Keratinocyte (primary cell): ENCODE results near the gene TBC1D4. TPM values are rescaled to one million over a fixed set of nuclear protein-coding genes. Genes with fewer than 3 reads are reported as not detected.

Source experiments
- DNase-seq: peaks from one replicate; pipeline ENCODE4 v3.0.0-alpha.2; 2011; ENCODE audit warnings: low read depth, missing footprints, low spot score
- FAIRE-seq: peaks from 2 replicates; lab custom pipeline; 2011; peaks lifted over from hg19 to GRCh38; lab: Jason Lieb, UNC
- H2AFZ ChIP-seq: 2 replicates; pipeline ENCODE4 v1.6.0; 2012; ENCODE audit warnings: low read length, control low read depth, inconsistent platforms; ENCODE audit not compliant: control insufficient read depth
- H3K27ac ChIP-seq: 2 replicates; pipeline ENCODE4 v1.5.1; 2011; ENCODE audit warnings: low read length; ENCODE audit not compliant: control insufficient read depth, insufficient read depth
- H3K27me3 ChIP-seq: 3 replicates; pipeline ENCODE4 v1.6.0; 2011; ENCODE audit warnings: low read length; ENCODE audit not compliant: control insufficient read depth, insufficient read depth; ENCODE audit errors: extremely low read depth
- H3K36me3 ChIP-seq, 2 experiments: 2 replicates in 1 of 2; 3 replicates in 1 of 2; pipeline ENCODE4 v1.5.1; 2011; ENCODE audit warnings: low read length in 2 of 2, mild to moderate bottlenecking in 1 of 2; ENCODE audit not compliant: control insufficient read depth in 2 of 2, insufficient read depth in 2 of 2; ENCODE audit errors: extremely low read depth in 1 of 2
- H3K4me1 ChIP-seq: 3 replicates; pipeline ENCODE4 v1.5.1; 2011; ENCODE audit warnings: low read length; ENCODE audit not compliant: control insufficient read depth, insufficient read depth; ENCODE audit errors: extremely low read depth
- H3K4me2 ChIP-seq: 3 replicates; pipeline ENCODE4 v1.6.0; 2011; ENCODE audit warnings: low read depth, low read length; ENCODE audit not compliant: control insufficient read depth, insufficient read depth; ENCODE audit errors: extremely low read depth
- H3K4me3 ChIP-seq, 3 experiments: fragments of 200-600 bp in 1 of 3; sonication (generic) in 1 of 3; 2 replicates in 2 of 3; 3 replicates in 1 of 3; pipeline ENCODE4 v1.5.1; 2011 to 2016; ENCODE audit warnings: low read length in 3 of 3, mild to moderate bottlenecking in 3 of 3, control low read depth in 2 of 3, inconsistent platforms in 1 of 3, low read depth in 1 of 3, mixed read lengths in 1 of 3, mixed run types in 1 of 3, moderate library complexity in 1 of 3; ENCODE audit not compliant: control insufficient read depth in 2 of 3, insufficient read depth in 2 of 3; ENCODE audit errors: extremely low read depth in 1 of 3
- H3K79me2 ChIP-seq: 2 replicates; pipeline ENCODE4 v1.6.0; 2012; ENCODE audit warnings: low read length; ENCODE audit not compliant: control insufficient read depth, insufficient read depth
- H3K9ac ChIP-seq: 3 replicates; pipeline ENCODE4 v1.6.0; 2011; ENCODE audit warnings: low read length; ENCODE audit not compliant: control insufficient read depth, insufficient read depth; ENCODE audit errors: extremely low read depth
- H3K9me1 ChIP-seq: 3 replicates; pipeline ENCODE4 v1.6.0; 2011; ENCODE audit warnings: low read length; ENCODE audit not compliant: control insufficient read depth, insufficient read depth; ENCODE audit errors: extremely low read depth
- H3K9me3 ChIP-seq: 2 replicates; pipeline ENCODE4 v1.5.1; 2012; ENCODE audit warnings: low read depth, low read length; ENCODE audit not compliant: control insufficient read depth
- H4K20me1 ChIP-seq: 3 replicates; pipeline ENCODE4 v1.6.0; 2011; ENCODE audit warnings: low read length; ENCODE audit not compliant: control insufficient read depth, insufficient read depth; ENCODE audit errors: extremely low read depth
- CTCF ChIP-seq, 3 experiments: IDR thresholded peaks in 1 of 3; conservative IDR thresholded peaks in 1 of 3; optimal IDR thresholded peaks in 1 of 3; 2 replicates in 2 of 3; 3 replicates in 1 of 3; pipeline versions ENCODE3 to v1.5.1; 2011; ENCODE audit warnings: low read length in 3 of 3, mild to moderate bottlenecking in 3 of 3, moderate library complexity in 2 of 3, control low read depth in 1 of 3, inconsistent platforms in 1 of 3; ENCODE audit not compliant: insufficient read depth in 2 of 3; ENCODE audit errors: extremely low read depth in 1 of 3
- EZH2 ChIP-seq: IDR thresholded peaks from one replicate; pipeline ENCODE4 v1.6.1; 2012; ENCODE audit warnings: inconsistent platforms, mild to moderate bottlenecking, low read length, moderate library complexity
- dilution Hi-C: fragments of 300-500 bp; cut with MboI; formaldehyde crosslinking; loops from one replicate; pipeline ENCODE4 v1.7.0; 2020; ENCODE audit warnings: low sequenced_read_pairs; ENCODE audit not compliant: extremely low pct_ligation_motif_present
- polyA plus RNA-seq, 5 experiments: library from polyadenylated mRNA; depleted of rRNA in 3 of 5; stranded (reverse) in 3 of 5; stranded (forward) in 1 of 5; unstranded in 1 of 5; fragments of >200 nt; gene quantifications; 1 replicate in 1 of 5; 2 replicates in 3 of 5; 3 replicates in 1 of 5; pipeline versions ENCODE4 v1.2.1 to v1.2.3, GENCODE V29; 2011 to 2012; ENCODE audit warnings: missing spikeins in 2 of 5, low read depth in 1 of 5, low replicate concordance in 1 of 5

TBC1D4 gene
- polyA plus RNA-seq, 1 donor (not counting 4 experiments of a cell fraction or from before 2014, with no cell fraction given) = 14.2 TPM

GRCh38 chr13:75455962-75456361 lies 26.0 kb downstream of the TBC1D4 start:
- H3K4me1 ChIP-seq = peaks cover 58% of the 10 kb centered on the region
- no peak for DNase-seq
- H3K27me3 ChIP-seq = no peaks in the 10 kb centered on the region
- H3K36me3 ChIP-seq = no peaks in the 10 kb centered on the region
- dilution Hi-C loops = no loop called here
- H3K9ac ChIP-seq = no peak overlapping the region
- H3K9me3 ChIP-seq = no peaks in the 10 kb centered on the region
- H3K4me3 ChIP-seq = no peak overlapping the region
- H3K79me2 ChIP-seq = peaks cover 16% of the 10 kb centered on the region
- H3K9me1 ChIP-seq = no peaks in the 10 kb centered on the region
- no peak overlapping the region for H3K4me2 ChIP-seq
- no peak for TF ChIP-seq EZH2
- no peak for TF ChIP-seq CTCF (optimal IDR thresholded peaks at IDR 0.05 in 1 of 3, IDR thresholded peaks at IDR 0.05 in 1 of 3, conservative IDR thresholded peaks at IDR 0.05 in 1 of 3; ENCODE audit: extremely low read depth in 1 of 3, insufficient read depth in 2 of 3, low read length in 3 of 3)
- FAIRE-seq = no peak
- H2AFZ ChIP-seq = no peak overlapping the region
- H4K20me1 ChIP-seq = no peaks in the 10 kb centered on the region
- no peak overlapping the region for H3K27ac ChIP-seq

GRCh38 chr13:75454497-75454896 lies 27.5 kb downstream of the TBC1D4 start:
- peaks cover 50% of the 10 kb centered on the region for H3K4me1 ChIP-seq
- peak overlapping the region; percentile 69 for H3K4me2 ChIP-seq
- dilution Hi-C loops = no loop called here
- H2AFZ ChIP-seq = no peak overlapping the region
- peak overlapping the region; percentile 67 for H3K27ac ChIP-seq
- TF ChIP-seq EZH2 (no peak), CTCF (optimal IDR thresholded peaks at IDR 0.05 in 1 of 3, IDR thresholded peaks at IDR 0.05 in 1 of 3, conservative IDR thresholded peaks at IDR 0.05 in 1 of 3; ENCODE audit: extremely low read depth in 1 of 3, insufficient read depth in 2 of 3, low read length in 3 of 3) (no peak)
- DNase-seq = peak; percentile 69
- no peaks in the 10 kb centered on the region for H3K27me3 ChIP-seq
- H3K4me3 ChIP-seq = peak overlapping the region in 1 of 3 experiments; percentile 24
- no peaks in the 10 kb centered on the region for H4K20me1 ChIP-seq
- peaks cover 11% of the 10 kb centered on the region for H3K79me2 ChIP-seq
- H3K9me1 ChIP-seq = no peaks in the 10 kb centered on the region
- H3K36me3 ChIP-seq = no peaks in the 10 kb centered on the region
- H3K9ac ChIP-seq = peak overlapping the region; percentile 14
- peak; percentile 78 for FAIRE-seq
- no peaks in the 10 kb centered on the region for H3K9me3 ChIP-seq
